B cell (primary cell): Measurements from ENCODE around the gene CD164. TPM values are rescaled to one million over a fixed set of nuclear protein-coding genes. Genes with fewer than 3 reads are reported as not detected.

ENCODE experiments used
- ATAC-seq: fragments of 200-7000 bp; cut with Tn5 transposase; one replicate; pipeline ENCODE4 v1.10.0; 2021; ENCODE audit warnings: low read depth, mild to moderate bottlenecking, moderate number of reproducible peaks, moderate library complexity
- CTCF ChIA-PET: fragments of 350-600 bp; sonication (Branson Sonifier 250); formaldehyde crosslinking; loops from one replicate; lab custom pipeline; 2021; ENCODE audit warnings: antibody characterized with exemption, inconsistent platforms; lab: Charles Lee
- POLR2A ChIA-PET: fragments of 350-600 bp; sonication (Branson Sonifier 250); formaldehyde crosslinking; loops from one replicate; lab custom pipeline; 2021; ENCODE audit warnings: antibody characterized with exemption; lab: Charles Lee
- DNase-seq: peaks from one replicate; pipeline ENCODE4 v3.0.0; 2013
- H2AFZ ChIP-seq: 2 replicates; pipeline ENCODE4 v1.6.1; 2012; ENCODE audit warnings: mild to moderate bottlenecking, low read depth, low read length; ENCODE audit not compliant: insufficient read depth, poor library complexity, severe bottlenecking
- H3K27ac ChIP-seq, 2 donors: 1 replicate in 1 of 2; 2 replicates in 1 of 2; pipeline ENCODE4 v1.5.1; 2012 to 2013; ENCODE audit warnings: low read length in 2 of 2, mild to moderate bottlenecking in 2 of 2, moderate library complexity in 1 of 2
- H3K27me3 ChIP-seq, 4 experiments: fragments of 200-600 bp in 1 of 4; sonication (generic) in 1 of 4; replicated peaks in 1 of 4; 1 replicate in 2 of 4; 2 replicates in 2 of 4; pipeline versions ENCODE4 v1.6.1 to v1.7.0; 2013 to 2016; ENCODE audit warnings: low read length in 3 of 4, mild to moderate bottlenecking in 2 of 4, mixed read lengths in 1 of 4, moderate library complexity in 1 of 4; ENCODE audit not compliant: insufficient read depth in 4 of 4, control insufficient read depth in 3 of 4; ENCODE audit errors: control extremely low read depth in 1 of 4
- H3K36me3 ChIP-seq, 2 experiments: replicated peaks in 1 of 2; 1 replicate in 1 of 2; 2 replicates in 1 of 2; pipeline versions ENCODE4 v1.6.1 to v1.7.1; 2013; ENCODE audit warnings: low read length in 1 of 2; ENCODE audit not compliant: insufficient read depth in 2 of 2, control insufficient read depth in 1 of 2; ENCODE audit errors: control extremely low read depth in 1 of 2, extremely low read depth in 1 of 2
- H3K4me1 ChIP-seq, 2 donors: fragments of 200-600 bp in 1 of 2; sonication (generic) in 1 of 2; 1 replicate in 1 of 2; 2 replicates in 1 of 2; pipeline versions ENCODE4 v1.5.1 to v1.6.1; 2013 to 2017; ENCODE audit warnings: low read length in 2 of 2; ENCODE audit not compliant: control insufficient read depth in 2 of 2, insufficient read depth in 2 of 2
- H3K4me2 ChIP-seq: replicated peaks from 2 replicates; pipeline ENCODE3; 2012; ENCODE audit warnings: mild to moderate bottlenecking, low read depth, low read length; ENCODE audit not compliant: poor library complexity, severe bottlenecking
- H3K4me3 ChIP-seq, 5 experiments: fragments of 200-600 bp in 1 of 5; sonication (generic) in 1 of 5; 1 replicate in 3 of 5; 2 replicates in 2 of 5; pipeline versions ENCODE4 v1.5.1 to v1.7.0; 2011 to 2016; ENCODE audit warnings: low read length in 4 of 5, mild to moderate bottlenecking in 4 of 5, low read depth in 2 of 5, control low read depth in 1 of 5, moderate library complexity in 1 of 5; ENCODE audit not compliant: insufficient read depth in 1 of 5; ENCODE audit errors: control extremely low read depth in 1 of 5, extremely low read depth in 1 of 5
- H3K79me2 ChIP-seq: fragments of 200-600 bp; sonication (generic); one replicate; pipeline ENCODE4 v1.6.0; 2016; ENCODE audit warnings: low read length; ENCODE audit not compliant: control insufficient read depth, insufficient read depth
- H3K9ac ChIP-seq: fragments of 200-600 bp; sonication (generic); 2 replicates; pipeline ENCODE4 v1.6.1; 2017; ENCODE audit warnings: mild to moderate bottlenecking, low read length, moderate library complexity
- H3K9me3 ChIP-seq, 3 donors: one replicate each; pipeline versions ENCODE4 v1.6.1 to v1.7.1; 2013; ENCODE audit warnings: low read length in 2 of 3; ENCODE audit not compliant: control insufficient read depth in 2 of 3, insufficient read depth in 1 of 3; ENCODE audit errors: control extremely low read depth in 1 of 3
- H4K20me1 ChIP-seq: 2 replicates; pipeline ENCODE4 v1.6.0; 2012; ENCODE audit warnings: mild to moderate bottlenecking, low read length; ENCODE audit not compliant: insufficient read depth, control insufficient read depth, poor library complexity, severe bottlenecking
- H3K27ac Mint-ChIP-seq: one replicate; pipeline ENCODE4 v1.8.0; 2021; ENCODE audit warnings: mixed read lengths
- H3K27me3 Mint-ChIP-seq: one replicate; pipeline ENCODE4 v1.8.0; 2021; ENCODE audit warnings: mixed read lengths
- H3K4me1 Mint-ChIP-seq: one replicate; pipeline ENCODE4 v1.8.0; 2021; ENCODE audit warnings: mixed read lengths
- H3K4me3 Mint-ChIP-seq: one replicate; pipeline ENCODE4 v1.8.0; 2021; ENCODE audit warnings: mixed read lengths
- H3K9me3 Mint-ChIP-seq: one replicate; pipeline ENCODE4 v1.8.0; 2022; ENCODE audit warnings: mixed read lengths; ENCODE audit not compliant: insufficient read depth
- CTCF ChIP-seq: fragments of 200-600 bp; IDR thresholded peaks from one replicate; pipeline ENCODE4 v1.8.0; 2022; ENCODE audit warnings: antibody characterized with exemption, mild to moderate bottlenecking
- EZH2 ChIP-seq: IDR thresholded peaks from 2 replicates; pipeline ENCODE4 v1.6.1; 2012; ENCODE audit warnings: borderline replicate concordance, low read depth, mild to moderate bottlenecking, moderate library complexity, low read length; ENCODE audit not compliant: insufficient read depth, poor library complexity, severe bottlenecking
- WGBS: methylation state at CpG from one replicate; pipeline ENCODE4 v1.1.5; 2013; ENCODE audit warnings: missing lambda C conversion rate; ENCODE audit not compliant: insufficient coverage; 5-methylcytosine and 5-hydroxymethylcytosine counted together
- intact Hi-C: fragments of 100-400 bp; cut with micrococcal nuclease; formaldehyde crosslinking; loops from one replicate; pipeline ENCODE4 v1.10.0; 2022
- polyA plus RNA-seq: library from polyadenylated mRNA; depleted of rRNA; stranded (reverse); fragments of >200 nt; gene quantifications from 2 replicates; pipeline ENCODE4 v1.2.3, GENCODE V29; 2012
- total RNA-seq, 2 donors: library from RNA; stranded (reverse); fragments of 120-200 nt in 1 of 2; gene quantifications; 1 replicate in 1 of 2; 2 replicates in 1 of 2; pipeline versions ENCODE4 v1.2.3 to v1.2.4, GENCODE V29; 2013 to 2022

The CD164 gene
- total and polyA plus RNA-seq, 2 donors (not counting 1 experiment from before 2014, with no cell fraction given) = 63.4 to 184 TPM

GRCh38 chr6:109370792-109371191 is 11.5 kb downstream of the CD164 start:
- Histone ChIP-seq H3K9me3 (no peaks in the 10 kb centered on the region), H4K20me1 (peaks cover 63% of the 10 kb centered on the region), H3K27me3 (no peaks in the 10 kb centered on the region), H3K4me3 (no peak overlapping the region), H2AFZ (no peak overlapping the region), H3K36me3 (peaks cover 13 to 92% of the 10 kb centered on the region in 2 experiments), H3K4me1 (peaks cover 17 to 18% of the 10 kb centered on the region in 2 donors), H3K4me2 (no peak overlapping the region), H3K79me2 (peaks cover 64% of the 10 kb centered on the region), H3K27ac (no peak overlapping the region), H3K9ac (no peak overlapping the region)
- no peak overlapping the region for H3K27ac Mint-ChIP-seq
- no peak overlapping the region for H3K4me3 Mint-ChIP-seq
- intact Hi-C loops = no loop called here
- no peak for DNase-seq
- H3K4me1 Mint-ChIP-seq = peaks cover 28% of the 10 kb centered on the region
- ATAC-seq = no peak
- CTCF ChIA-PET = interaction anchor here (0.7 to 2.0 kb wide), 4 partner anchors 15 to 257 kb away, joined by 3 to 6 read pairs (median 5); no protein-coding TSS in a partner anchor
- no peaks in the 10 kb centered on the region for H3K9me3 Mint-ChIP-seq
- TF ChIP-seq EZH2 (no peak), CTCF (no peak)
- POLR2A ChIA-PET = no interaction called here
- no peaks in the 10 kb centered on the region for H3K27me3 Mint-ChIP-seq
- WGBS = 0% methylated on average over 1 of the region's 3 CpGs

DNA sequence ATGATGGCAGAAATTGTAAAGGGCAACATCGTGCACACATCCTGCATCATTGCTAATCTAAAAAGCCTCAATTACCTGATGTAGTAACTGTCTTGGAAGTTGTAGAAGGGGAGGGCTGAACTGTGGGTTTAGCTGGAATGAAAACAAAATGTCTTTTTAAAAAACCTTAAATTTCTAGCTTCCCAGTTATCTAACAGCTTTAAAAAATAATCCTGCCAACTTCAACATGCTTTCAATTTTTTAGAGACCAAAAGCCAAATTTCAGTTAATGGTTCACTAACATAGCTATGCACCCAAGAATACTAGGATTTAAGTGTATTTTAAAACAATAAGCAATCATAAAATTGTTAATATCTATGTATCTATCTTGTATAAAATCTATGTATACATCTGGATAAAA is 11.9 kb downstream of the CD164 start:
- H3K4me1 ChIP-seq = peaks cover 17 to 18% of the 10 kb centered on the region in 2 donors
- H3K79me2 ChIP-seq = peaks cover 60% of the 10 kb centered on the region
- no peak overlapping the region for H3K4me3 ChIP-seq
- Mint-ChIP-seq H3K4me1 (peaks cover 28% of the 10 kb centered on the region), H3K4me3 (no peak overlapping the region), H3K9me3 (no peaks in the 10 kb centered on the region), H3K27me3 (no peaks in the 10 kb centered on the region), H3K27ac (no peak overlapping the region)
- no peaks in the 10 kb centered on the region for H3K27me3 ChIP-seq
- ChIA-PET CTCF (interaction anchor here (0.6 to 2.0 kb wide), 6 partner anchors 15 to 669 kb away, joined by 3 to 6 read pairs (median 4); no protein-coding TSS in a partner anchor), POLR2A (no interaction called here)
- H3K9ac ChIP-seq = no peak overlapping the region
- H3K9me3 ChIP-seq = no peaks in the 10 kb centered on the region
- intact Hi-C loops = no loop called here
- TF ChIP-seq CTCF = no peak
- no peak for TF ChIP-seq EZH2
- H3K4me2 ChIP-seq = no peak overlapping the region
- WGBS = no CpG with 5 or more reads among the region's 1 CpG
- ATAC-seq = no peak
- peaks cover 13 to 90% of the 10 kb centered on the region in 2 experiments for H3K36me3 ChIP-seq
- no peak overlapping the region for H2AFZ ChIP-seq
- H4K20me1 ChIP-seq = peaks cover 59% of the 10 kb centered on the region
- no peak for DNase-seq
- no peak overlapping the region for H3K27ac ChIP-seq
